ENCODE measurements around the gene ARL6IP6. TPM values are rescaled to one million over a fixed set of nuclear protein-coding genes. Genes with fewer than 3 reads are reported as not detected.
"Not testable (repeated sequence)": the region's sequence is repeated elsewhere in the genome, so short reads cannot be mapped to it uniquely, and the experiment has no call there.

The ARL6IP6 gene
- total RNA-seq, 1 donor = 40.3 TPM

DNA sequence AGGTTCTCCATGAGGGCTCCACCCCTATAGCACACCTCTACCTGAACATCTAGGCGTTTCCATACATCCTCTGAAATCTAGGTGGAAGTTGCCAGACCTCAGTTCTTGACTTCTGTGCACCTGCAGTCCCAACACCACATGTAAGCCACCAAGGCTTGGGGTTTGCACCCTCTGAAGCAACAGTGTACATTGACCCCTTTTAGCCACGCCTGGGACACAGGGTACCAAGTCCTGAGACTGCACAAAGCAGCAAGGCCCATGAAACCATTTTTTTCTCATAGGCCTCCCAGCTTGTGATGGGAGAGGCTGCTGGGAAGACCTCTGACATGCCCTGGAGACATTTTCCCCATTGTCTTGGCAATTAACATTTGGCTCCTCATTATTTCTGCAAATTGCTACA lies 20.0 kb downstream of the ARL6IP6 start:
- TF ChIP-seq, protein P1, sequence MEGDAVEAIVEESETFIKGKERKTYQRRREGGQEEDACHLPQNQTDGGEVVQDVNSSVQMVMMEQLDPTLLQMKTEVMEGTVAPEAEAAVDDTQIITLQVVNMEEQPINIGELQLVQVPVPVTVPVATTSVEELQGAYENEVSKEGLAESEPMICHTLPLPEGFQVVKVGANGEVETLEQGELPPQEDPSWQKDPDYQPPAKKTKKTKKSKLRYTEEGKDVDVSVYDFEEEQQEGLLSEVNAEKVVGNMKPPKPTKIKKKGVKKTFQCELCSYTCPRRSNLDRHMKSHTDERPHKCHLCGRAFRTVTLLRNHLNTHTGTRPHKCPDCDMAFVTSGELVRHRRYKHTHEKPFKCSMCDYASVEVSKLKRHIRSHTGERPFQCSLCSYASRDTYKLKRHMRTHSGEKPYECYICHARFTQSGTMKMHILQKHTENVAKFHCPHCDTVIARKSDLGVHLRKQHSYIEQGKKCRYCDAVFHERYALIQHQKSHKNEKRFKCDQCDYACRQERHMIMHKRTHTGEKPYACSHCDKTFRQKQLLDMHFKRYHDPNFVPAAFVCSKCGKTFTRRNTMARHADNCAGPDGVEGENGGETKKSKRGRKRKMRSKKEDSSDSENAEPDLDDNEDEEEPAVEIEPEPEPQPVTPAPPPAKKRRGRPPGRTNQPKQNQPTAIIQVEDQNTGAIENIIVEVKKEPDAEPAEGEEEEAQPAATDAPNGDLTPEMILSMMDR (IDR thresholded peaks at IDR 0.05; ENCODE audit: insufficient read depth, low read length) = no peak
- no peak overlapping the region for H3K4me3 ChIP-seq (ENCODE audit: low read depth, low read length)

DNA sequence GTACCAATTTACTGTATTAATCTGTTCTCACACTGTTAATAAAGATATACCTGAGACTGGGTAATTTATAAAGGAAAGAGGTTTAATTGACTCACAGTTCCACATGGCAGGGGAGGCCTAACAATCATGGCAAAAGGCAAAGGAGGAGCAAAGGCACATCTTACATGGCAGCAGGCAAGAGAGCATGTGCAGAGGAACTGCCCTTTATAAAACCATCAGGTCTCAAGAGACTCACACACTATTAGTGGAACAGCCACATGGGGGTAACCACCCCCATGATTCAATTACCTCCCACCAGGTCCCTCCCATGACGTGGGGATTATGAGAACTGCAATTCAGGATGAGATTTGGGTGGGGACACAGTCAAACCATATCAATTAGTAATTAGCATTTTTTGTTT lies 21.3 kb downstream of the ARL6IP6 start:
- not testable (repeated sequence) for H3K4me3 ChIP-seq (ENCODE audit: low read depth, low read length); DNase-seq (ENCODE audit: low read depth)

More for the DNA sequence above, 20.0 kb downstream of the ARL6IP6 start:
- DNase-seq (ENCODE audit: low read depth) = no peak

DNA sequence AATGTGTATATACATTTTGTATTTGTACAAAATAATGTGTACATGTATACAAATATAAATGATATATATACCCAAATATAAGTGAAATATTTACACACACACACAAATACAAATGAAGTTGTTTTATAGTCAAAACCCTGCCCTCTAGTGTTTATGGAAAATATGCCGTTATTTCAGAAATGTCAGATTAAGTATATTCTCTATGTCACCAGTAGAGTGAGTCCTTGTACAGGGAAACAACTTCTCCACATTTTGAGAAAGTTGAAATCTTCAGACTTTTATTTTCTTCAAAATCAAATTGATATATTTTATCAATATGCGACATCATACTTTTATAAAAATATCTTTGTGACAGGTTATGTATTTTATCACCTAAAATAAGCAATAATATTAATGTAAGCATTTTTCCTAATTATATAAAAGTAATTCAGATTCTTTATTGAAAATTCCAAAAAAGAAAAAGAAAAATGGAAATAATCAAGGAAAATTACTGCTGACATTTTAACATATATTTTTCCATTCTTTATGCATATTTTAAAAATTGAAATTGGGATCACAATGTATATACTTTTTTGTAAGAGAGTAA lies 22.4 kb downstream of the ARL6IP6 start:
- TF ChIP-seq, protein P1 (IDR thresholded peaks at IDR 0.05; ENCODE audit: insufficient read depth, low read length) = peak; percentile 81
- peak; percentile 79 for DNase-seq (ENCODE audit: low read depth)
- H3K4me3 ChIP-seq (ENCODE audit: low read depth, low read length) = no peak overlapping the region

DNA sequence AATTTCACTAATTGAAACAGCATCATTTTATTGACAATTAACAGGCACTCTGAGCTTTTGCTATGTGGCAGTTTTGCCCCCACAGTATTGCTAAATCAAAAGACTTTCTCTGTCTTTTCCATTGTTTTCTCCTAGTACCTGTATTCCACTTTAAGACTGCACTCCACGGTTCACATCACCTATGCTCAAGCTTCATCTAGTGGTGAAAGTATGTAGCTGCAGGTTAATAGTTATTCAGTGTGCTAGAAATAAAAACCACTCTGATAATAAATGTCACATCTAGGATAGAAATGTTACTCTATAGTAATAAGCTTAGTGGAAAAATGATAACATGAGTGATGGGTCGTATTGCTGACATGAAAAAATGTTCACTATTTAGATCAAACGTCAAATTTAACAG lies 24.6 kb downstream of the ARL6IP6 start:
- DNase-seq (ENCODE audit: low read depth) = no peak
- TF ChIP-seq, protein P1 (IDR thresholded peaks at IDR 0.05; ENCODE audit: insufficient read depth, low read length) = peak; percentile 69
- H3K4me3 ChIP-seq (ENCODE audit: low read depth, low read length) = no peak overlapping the region

DNA sequence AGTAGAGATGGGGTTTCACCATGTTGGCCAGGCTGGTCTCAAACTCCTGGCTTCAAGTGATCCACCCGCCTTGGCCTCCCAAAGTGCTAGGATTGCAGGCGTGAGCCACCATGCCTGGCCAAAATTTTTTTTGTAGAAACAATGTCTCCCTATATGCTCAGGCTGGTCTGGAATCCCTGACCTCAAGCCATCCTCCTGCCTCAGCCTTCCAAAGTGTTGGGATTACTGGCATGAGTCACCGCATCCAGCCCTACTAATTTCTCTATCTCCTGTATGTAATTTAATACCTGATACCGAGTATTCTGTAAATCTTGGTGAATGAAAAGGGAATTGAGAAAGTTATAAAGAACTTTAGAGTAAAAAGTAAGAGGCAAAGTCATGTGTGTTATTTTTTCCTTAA lies 29.3 kb downstream of the ARL6IP6 start:
- DNase-seq (ENCODE audit: low read depth) = peak; percentile 8
- not testable (repeated sequence) for H3K4me3 ChIP-seq (ENCODE audit: low read depth, low read length)

DNA sequence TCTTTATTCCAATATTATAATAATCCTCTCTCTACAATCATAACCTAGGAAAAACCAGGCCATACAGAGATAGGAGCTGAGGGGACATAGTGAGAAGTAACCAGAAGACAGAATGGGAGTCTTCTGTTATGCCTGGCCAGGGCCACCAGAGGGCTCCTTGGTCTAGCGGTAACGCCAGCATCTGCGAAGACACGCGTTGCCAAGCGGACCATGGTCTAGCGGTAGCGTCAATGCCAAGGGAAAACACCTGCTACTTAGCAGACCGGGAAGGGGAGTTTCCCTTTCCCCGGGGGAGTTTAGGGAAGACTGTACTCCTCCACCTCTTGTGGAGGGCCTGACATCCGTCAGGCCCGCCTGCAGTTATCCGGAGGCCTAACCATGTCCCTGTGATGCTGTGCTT lies 36.6 kb downstream of the ARL6IP6 start:
- DNase-seq (ENCODE audit: low read depth) = peak; percentile 10
- TF ChIP-seq, protein P1 (IDR thresholded peaks at IDR 0.05; ENCODE audit: insufficient read depth, low read length) = peak; percentile 41
- no peak overlapping the region for H3K4me3 ChIP-seq (ENCODE audit: low read depth, low read length)

DNA sequence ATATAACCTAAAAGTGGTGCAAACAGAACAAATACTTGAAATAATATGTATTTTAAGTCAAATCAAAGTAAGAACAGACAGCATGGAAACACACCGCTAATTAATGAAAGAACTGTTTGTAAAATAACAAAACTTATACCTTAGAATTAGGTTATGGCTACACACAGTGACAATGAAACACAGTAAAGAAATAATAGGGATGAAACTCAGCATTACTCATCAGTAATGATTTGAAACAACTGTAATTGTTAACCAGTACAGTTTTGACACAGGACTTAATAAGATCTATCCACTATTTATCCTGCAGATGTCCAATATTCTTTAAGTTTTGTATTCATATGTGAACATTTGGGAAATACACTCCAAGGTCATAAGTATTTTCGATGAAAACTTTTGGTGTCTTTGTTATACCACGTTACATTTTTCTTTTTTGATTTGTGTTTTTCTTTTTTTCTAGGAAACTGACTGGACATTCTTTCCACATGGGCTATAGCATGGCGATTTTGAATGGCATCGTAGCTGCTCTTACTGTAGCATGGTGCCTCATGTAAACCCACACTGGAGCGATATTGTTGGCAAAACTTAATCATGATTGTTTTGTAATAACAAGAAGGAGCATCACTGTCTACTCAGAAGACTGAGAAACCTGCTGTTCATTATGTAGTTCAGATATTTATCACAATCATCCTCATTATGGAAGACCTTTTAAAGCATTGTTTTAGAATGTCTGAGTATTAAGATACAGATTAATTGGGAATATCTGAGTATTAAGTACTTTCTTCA lies 41.1 kb downstream of the ARL6IP6 start:
- DNase-seq (ENCODE audit: low read depth) = no peak
- TF ChIP-seq, protein P1 (IDR thresholded peaks at IDR 0.05; ENCODE audit: insufficient read depth, low read length) = no peak
- H3K4me3 ChIP-seq (ENCODE audit: low read depth, low read length) = no peak overlapping the region

DNA sequence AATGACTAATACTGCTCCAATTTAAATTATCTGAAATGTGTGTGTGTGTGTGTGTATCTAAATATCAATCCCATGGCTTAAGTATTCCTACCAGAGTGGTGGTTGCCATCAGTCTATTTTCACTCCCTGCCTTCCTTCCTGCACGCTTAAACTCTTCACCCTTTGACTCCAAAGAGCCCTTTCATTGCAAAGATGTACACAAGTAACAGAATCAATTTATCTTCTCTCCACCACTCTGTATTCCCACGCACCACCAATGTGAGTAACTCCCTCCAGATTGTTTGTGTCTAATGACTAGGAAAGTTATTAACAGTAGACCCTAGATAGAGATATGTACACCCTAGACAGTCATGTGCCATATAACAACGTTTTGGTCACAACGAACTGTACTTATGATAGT lies 42.8 kb downstream of the ARL6IP6 start:
- peak; percentile 7 for DNase-seq (ENCODE audit: low read depth)
- H3K4me3 ChIP-seq (ENCODE audit: low read depth, low read length) = no peak overlapping the region
- TF ChIP-seq, protein P1 (IDR thresholded peaks at IDR 0.05; ENCODE audit: insufficient read depth, low read length) = no peak
